Smooth muscle cell (in vitro differentiated cells): ENCODE measurements around the gene BLOC1S6. TPM values are rescaled to one million over a fixed set of nuclear protein-coding genes. Genes with fewer than 3 reads are reported as not detected.
A peak's percentile ranks its signal among the peaks of the same experiment; 100 is the strongest.

Source experiments
- DNase-seq: peaks from one replicate; lab custom pipeline; 2025; ENCODE audit not compliant: unreplicated experiment; lab: John Stamatoyannopoulos, UW
- H2AFZ ChIP-seq: fragments of 200-600 bp; sonication (generic); 2 replicates; pipeline ENCODE4 v1.6.0; 2016; ENCODE audit warnings: antibody characterized with exemption, low read depth, mild to moderate bottlenecking
- H3F3A ChIP-seq: fragments of 200-600 bp; sonication (generic); 2 replicates; pipeline ENCODE4 v1.6.0; 2017; ENCODE audit warnings: antibody characterized with exemption, low read depth
- H3K27ac ChIP-seq: fragments of 200-600 bp; sonication (generic); 2 replicates; pipeline ENCODE4 v1.5.1; 2016; ENCODE audit warnings: low read depth, mild to moderate bottlenecking
- H3K27me3 ChIP-seq: fragments of 200-600 bp; sonication (generic); 2 replicates; pipeline ENCODE4 v1.6.1; 2016; ENCODE audit warnings: low read depth, mild to moderate bottlenecking
- H3K36me3 ChIP-seq: fragments of 200-600 bp; sonication (generic); 2 replicates; pipeline ENCODE4 v1.5.1; 2016; ENCODE audit warnings: low read depth
- H3K4me1 ChIP-seq: fragments of 200-600 bp; sonication (generic); 2 replicates; pipeline ENCODE4 v1.5.1; 2016; ENCODE audit warnings: low read depth
- H3K4me2 ChIP-seq: fragments of 200-600 bp; sonication (generic); 2 replicates; pipeline ENCODE4 v1.6.0; 2016; ENCODE audit warnings: mild to moderate bottlenecking
- H3K4me3 ChIP-seq: fragments of 200-600 bp; sonication (generic); 2 replicates; pipeline ENCODE4 v1.5.1; 2016; ENCODE audit warnings: mild to moderate bottlenecking
- H3K79me2 ChIP-seq: fragments of 200-600 bp; sonication (generic); 2 replicates; pipeline ENCODE4 v1.6.0; 2016; ENCODE audit warnings: low read depth, mild to moderate bottlenecking
- H3K9ac ChIP-seq: fragments of 200-600 bp; sonication (generic); 2 replicates; pipeline ENCODE4 v1.6.0; 2016; ENCODE audit warnings: low read depth
- H3K9me3 ChIP-seq: fragments of 200-600 bp; sonication (generic); replicated peaks from 2 replicates; pipeline ENCODE4 v1.5.1; 2016; ENCODE audit warnings: low read depth
- H4K20me1 ChIP-seq: fragments of 200-600 bp; sonication (generic); 2 replicates; pipeline ENCODE4 v1.6.0; 2016; ENCODE audit warnings: low read depth
- CTCF ChIP-seq: fragments of 200-600 bp; sonication (generic); IDR thresholded peaks from 2 replicates; pipeline ENCODE4 v1.5.1; 2017; ENCODE audit warnings: borderline replicate concordance, mild to moderate bottlenecking, antibody characterized with exemption; ENCODE audit not compliant: insufficient read depth, poor library complexity, severe bottlenecking
- WGBS: methylation state at CpG from one replicate; pipeline ENCODE4 v1.1.7; 2016; ENCODE audit warnings: low lambda C conversion rate; 5-methylcytosine and 5-hydroxymethylcytosine counted together
- polyA plus RNA-seq: library from polyadenylated mRNA; unstranded; fragments of >200 nt; fragmentation: Nextera tagmentation; extraction: Ambion mirVana; gene quantifications from 2 replicates; pipeline ENCODE4 v1.2.1, GENCODE V29; 2016
- total RNA-seq: library from RNA; depleted of rRNA; stranded (reverse); fragments of >200 nt; gene quantifications from 2 replicates; pipeline ENCODE4 v1.2.3, GENCODE V29; 2014

Gene BLOC1S6
- total and polyA plus RNA-seq, 2 experiments from 2014 or later, result 34.8 to 50.3 TPM

- peak overlapping the region; percentile 65 for H3K27ac ChIP-seq
- H2AFZ ChIP-seq, result peak overlapping the region; percentile 67
- 76% methylated on average over 9 of the region's 9 CpGs for WGBS
- TF ChIP-seq CTCF, result no peak
- peaks cover 5% of the 10 kb centered on the region for H3K4me1 ChIP-seq
- H3K9ac ChIP-seq, result peak overlapping the region; percentile 22
- no peaks in the 10 kb centered on the region for H4K20me1 ChIP-seq
- no peaks in the 10 kb centered on the region for H3K27me3 ChIP-seq
- H3K79me2 ChIP-seq, result no peaks in the 10 kb centered on the region
- H3K36me3 ChIP-seq, result no peaks in the 10 kb centered on the region
- H3K4me2 ChIP-seq, result peak overlapping the region; percentile 59
- no peak for DNase-seq
- no peak overlapping the region for H3K4me3 ChIP-seq
- no peaks in the 10 kb centered on the region for H3K9me3 ChIP-seq
- H3F3A ChIP-seq, result peaks cover 21% of the 10 kb centered on the region
Measured at GRCh38 chr15:45645026-45645980, 58.1 kb downstream of the BLOC1S6 start.

- Histone ChIP-seq H3K4me2 (peak overlapping the region; percentile 59), H3F3A (peaks cover 14% of the 10 kb centered on the region), H3K27ac (peak overlapping the region; percentile 65), H3K79me2 (no peaks in the 10 kb centered on the region), H3K36me3 (no peaks in the 10 kb centered on the region), H3K9me3 (no peaks in the 10 kb centered on the region), H3K9ac (no peak overlapping the region), H3K4me1 (peaks cover 4% of the 10 kb centered on the region), H3K27me3 (no peaks in the 10 kb centered on the region), H4K20me1 (no peaks in the 10 kb centered on the region), H2AFZ (no peak overlapping the region), H3K4me3 (no peak overlapping the region)
- DNase-seq, result no peak
- no peak for TF ChIP-seq CTCF
- 72% methylated on average over 3 of the region's 3 CpGs for WGBS
Measured at GRCh38 chr15:45646220-45646619, 59.0 kb downstream of the BLOC1S6 start.

GRCh38 chr15:45647828-45648227 is 60.6 kb downstream of the BLOC1S6 start:
- H3K9ac ChIP-seq, result no peak overlapping the region
- peaks cover 4% of the 10 kb centered on the region for H3K4me1 ChIP-seq
- TF ChIP-seq CTCF, result no peak
- H3K27ac ChIP-seq, result no peak overlapping the region
- no peak overlapping the region for H3K4me3 ChIP-seq
- no peaks in the 10 kb centered on the region for H3K27me3 ChIP-seq
- WGBS, result 97% methylated on average over 6 of the region's 6 CpGs
- no peaks in the 10 kb centered on the region for H4K20me1 ChIP-seq
- no peak overlapping the region for H3K4me2 ChIP-seq
- H3K9me3 ChIP-seq, result no peaks in the 10 kb centered on the region
- no peaks in the 10 kb centered on the region for H3K36me3 ChIP-seq
- peaks cover 7% of the 10 kb centered on the region for H3F3A ChIP-seq
- no peaks in the 10 kb centered on the region for H3K79me2 ChIP-seq
- H2AFZ ChIP-seq, result no peak overlapping the region
- DNase-seq, result no peak
